HL-60 (cell line): ENCODE data around the gene EEPD1.

Experiments used
- POLR2AphosphoS5 ChIP-seq: IDR thresholded peaks from 2 replicates; pipeline ENCODE4 v1.6.1; 2012; ENCODE audit warnings: low read depth
- TF ChIP-seq, protein P1 (sequence below): IDR thresholded peaks from one replicate; pipeline ENCODE4 v1.5.1; 2011; ENCODE audit warnings: low read length, control low read depth, inconsistent platforms; ENCODE audit not compliant: insufficient read depth

DNA sequence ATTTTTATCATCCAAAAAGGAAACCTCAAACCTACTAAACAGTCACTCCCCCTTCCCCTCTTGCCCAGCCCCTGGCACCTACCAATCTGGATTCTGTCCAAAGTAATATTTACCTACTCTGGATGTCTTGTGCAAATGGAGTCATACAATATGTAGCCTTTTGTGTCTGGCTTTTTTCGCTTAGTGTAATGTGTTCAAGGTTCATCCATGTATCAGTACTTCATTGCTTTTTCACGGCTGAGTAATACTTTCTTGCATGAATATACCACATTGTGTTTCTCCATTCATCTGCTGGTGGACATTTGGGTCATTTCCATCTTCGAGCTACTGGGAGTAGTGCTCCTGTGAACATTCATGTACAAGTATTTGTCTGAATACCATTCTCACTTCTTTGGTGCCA is 113.6 kb downstream of the EEPD1 start:
- TF ChIP-seq, protein P1, sequence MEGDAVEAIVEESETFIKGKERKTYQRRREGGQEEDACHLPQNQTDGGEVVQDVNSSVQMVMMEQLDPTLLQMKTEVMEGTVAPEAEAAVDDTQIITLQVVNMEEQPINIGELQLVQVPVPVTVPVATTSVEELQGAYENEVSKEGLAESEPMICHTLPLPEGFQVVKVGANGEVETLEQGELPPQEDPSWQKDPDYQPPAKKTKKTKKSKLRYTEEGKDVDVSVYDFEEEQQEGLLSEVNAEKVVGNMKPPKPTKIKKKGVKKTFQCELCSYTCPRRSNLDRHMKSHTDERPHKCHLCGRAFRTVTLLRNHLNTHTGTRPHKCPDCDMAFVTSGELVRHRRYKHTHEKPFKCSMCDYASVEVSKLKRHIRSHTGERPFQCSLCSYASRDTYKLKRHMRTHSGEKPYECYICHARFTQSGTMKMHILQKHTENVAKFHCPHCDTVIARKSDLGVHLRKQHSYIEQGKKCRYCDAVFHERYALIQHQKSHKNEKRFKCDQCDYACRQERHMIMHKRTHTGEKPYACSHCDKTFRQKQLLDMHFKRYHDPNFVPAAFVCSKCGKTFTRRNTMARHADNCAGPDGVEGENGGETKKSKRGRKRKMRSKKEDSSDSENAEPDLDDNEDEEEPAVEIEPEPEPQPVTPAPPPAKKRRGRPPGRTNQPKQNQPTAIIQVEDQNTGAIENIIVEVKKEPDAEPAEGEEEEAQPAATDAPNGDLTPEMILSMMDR = no peak
- TF ChIP-seq POLR2AphosphoS5 = no peak
